ENCODE data around the gene WDFY3. TPM values are rescaled to one million over a fixed set of nuclear protein-coding genes. Genes with fewer than 3 reads are reported as not detected.

The WDFY3 gene
- total and polyA plus RNA-seq, 2 experiments from 2014 or later = 8.0 to 89.0 TPM

GRCh38 chr4:84931961-84932360 lies 34.5 kb downstream of the WDFY3 start:
- peaks cover 9% of the 10 kb centered on the region; the same call in 2 of the 3 replicates for H3K9me3 Mint-ChIP-seq
- Histone ChIP-seq H4K20me1 (replicated peaks; ENCODE audit: insufficient read depth) (peaks cover 16% of the 10 kb centered on the region), H3K4me3 (no peak overlapping the region), H3K79me2 (replicated peaks; ENCODE audit: insufficient read depth) (peaks cover 74% of the 10 kb centered on the region), H3K36me3 (ENCODE audit: insufficient read depth) (no peaks in the 10 kb centered on the region; the same call in 1 of the 2 replicates), H3K4me1 (ENCODE audit: insufficient read depth) (peaks cover 18% of the 10 kb centered on the region), H3K4me2 (no peak overlapping the region), H3K27ac (ENCODE audit: low read depth) (no peak overlapping the region), H2AFZ (no peak overlapping the region), H3K27me3 (ENCODE audit: insufficient read depth) (no peaks in the 10 kb centered on the region), H3F3A (replicated peaks; ENCODE audit: low read depth) (no peaks in the 10 kb centered on the region), H3K9me2 (ENCODE audit: insufficient read depth) (no peaks in the 10 kb centered on the region)
- TF ChIP-seq, protein P1, sequence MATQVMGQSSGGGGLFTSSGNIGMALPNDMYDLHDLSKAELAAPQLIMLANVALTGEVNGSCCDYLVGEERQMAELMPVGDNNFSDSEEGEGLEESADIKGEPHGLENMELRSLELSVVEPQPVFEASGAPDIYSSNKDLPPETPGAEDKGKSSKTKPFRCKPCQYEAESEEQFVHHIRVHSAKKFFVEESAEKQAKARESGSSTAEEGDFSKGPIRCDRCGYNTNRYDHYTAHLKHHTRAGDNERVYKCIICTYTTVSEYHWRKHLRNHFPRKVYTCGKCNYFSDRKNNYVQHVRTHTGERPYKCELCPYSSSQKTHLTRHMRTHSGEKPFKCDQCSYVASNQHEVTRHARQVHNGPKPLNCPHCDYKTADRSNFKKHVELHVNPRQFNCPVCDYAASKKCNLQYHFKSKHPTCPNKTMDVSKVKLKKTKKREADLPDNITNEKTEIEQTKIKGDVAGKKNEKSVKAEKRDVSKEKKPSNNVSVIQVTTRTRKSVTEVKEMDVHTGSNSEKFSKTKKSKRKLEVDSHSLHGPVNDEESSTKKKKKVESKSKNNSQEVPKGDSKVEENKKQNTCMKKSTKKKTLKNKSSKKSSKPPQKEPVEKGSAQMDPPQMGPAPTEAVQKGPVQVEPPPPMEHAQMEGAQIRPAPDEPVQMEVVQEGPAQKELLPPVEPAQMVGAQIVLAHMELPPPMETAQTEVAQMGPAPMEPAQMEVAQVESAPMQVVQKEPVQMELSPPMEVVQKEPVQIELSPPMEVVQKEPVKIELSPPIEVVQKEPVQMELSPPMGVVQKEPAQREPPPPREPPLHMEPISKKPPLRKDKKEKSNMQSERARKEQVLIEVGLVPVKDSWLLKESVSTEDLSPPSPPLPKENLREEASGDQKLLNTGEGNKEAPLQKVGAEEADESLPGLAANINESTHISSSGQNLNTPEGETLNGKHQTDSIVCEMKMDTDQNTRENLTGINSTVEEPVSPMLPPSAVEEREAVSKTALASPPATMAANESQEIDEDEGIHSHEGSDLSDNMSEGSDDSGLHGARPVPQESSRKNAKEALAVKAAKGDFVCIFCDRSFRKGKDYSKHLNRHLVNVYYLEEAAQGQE (IDR thresholded peaks at IDR 0.05; ENCODE audit: unreplicated experiment) = no peak
- TF ChIP-seq ZNF114 (CRISPR knock-in tag; IDR thresholded peaks at IDR 0.05) (no peak), JUNB (IDR thresholded peaks at IDR 0.05; ENCODE audit: unreplicated experiment) (no peak), STAT1 (IDR thresholded peaks at IDR 0.05; ENCODE audit: unreplicated experiment) (no peak), EZH2phosphoT487 (IDR thresholded peaks at IDR 0.05; ENCODE audit: unreplicated experiment) (no peak), ETS1 (IDR thresholded peaks at IDR 0.05) (no peak), ZNF462 (CRISPR knock-in tag; IDR thresholded peaks at IDR 0.05) (no peak), ZNF331 (CRISPR knock-in tag; IDR thresholded peaks at IDR 0.05; ENCODE audit: low read depth) (no peak), CTCF (conservative IDR thresholded peaks at IDR 0.05; ENCODE audit: low read depth in 2 of 2) (no peak), POLR2AphosphoS5 (IDR thresholded peaks at IDR 0.05; ENCODE audit: low read depth) (no peak), NANOG (IDR thresholded peaks at IDR 0.05; ENCODE audit: borderline replicate concordance) (no peak), CREB1 (CRISPR knock-in tag; IDR thresholded peaks at IDR 0.05; ENCODE audit: low read depth) (no peak)
- ATAC-seq (no peak), DNase-seq (ENCODE audit: low spot score) (no peak)
- no peaks in the 10 kb centered on the region for H3K27me3 Mint-ChIP-seq (ENCODE audit: insufficient read depth, low read depth, poor library complexity)
- no peak overlapping the region; the same call in 1 of the 2 replicates for H3K27ac Mint-ChIP-seq
- peaks cover 22% of the 10 kb centered on the region for H3K4me1 Mint-ChIP-seq
- H3K36me3 Mint-ChIP-seq (ENCODE audit: low read depth) = peaks cover 35% of the 10 kb centered on the region
- no peak overlapping the region for H3K4me3 Mint-ChIP-seq
